K562 (cell line): ENCODE measurements around the gene RCSD1. TPM values are rescaled to one million over a fixed set of nuclear protein-coding genes. Genes with fewer than 3 reads are reported as not detected.

Experiments
- CCAR2 ChIP-seq: fragments of 200-400 bp; formaldehyde crosslinking; IDR thresholded peaks from 2 replicates; pipeline ENCODE4 v1.6.1; 2017; ENCODE audit warnings: mild to moderate bottlenecking, low read depth, low read length
- CHD2 ChIP-seq: IDR thresholded peaks from 2 replicates; pipeline ENCODE4 v1.6.1; 2011; ENCODE audit warnings: low read depth, low read length
- GABPB1 ChIP-seq: sonication (generic); formaldehyde crosslinking; IDR thresholded peaks from 2 replicates; pipeline ENCODE4 v1.8.0; 2022; ENCODE audit warnings: mild to moderate bottlenecking, missing genetic modification reagents
- HNRNPK ChIP-seq: fragments of 200-400 bp; formaldehyde crosslinking; IDR thresholded peaks from one replicate; pipeline ENCODE4 v1.6.1; 2018; ENCODE audit warnings: mild to moderate bottlenecking, low read depth, low read length; ENCODE audit not compliant: poor library complexity, severe bottlenecking
- HNRNPLL ChIP-seq: fragments of 200-400 bp; formaldehyde crosslinking; IDR thresholded peaks from 2 replicates; pipeline ENCODE4 v1.6.1; 2017; ENCODE audit warnings: low read length, low read depth, mild to moderate bottlenecking; ENCODE audit not compliant: poor library complexity, severe bottlenecking
- LARP7 ChIP-seq: fragments of 450-650 bp; IDR thresholded peaks from 2 replicates; pipeline ENCODE4 v1.6.1; 2016
- MEF2D ChIP-seq: conservative IDR thresholded peaks from 2 replicates; pipeline ENCODE4 v1.6.1; 2016; ENCODE audit warnings: low read depth, missing genetic modification characterization, missing compliant biosample characterization
- MTA1 ChIP-seq: fragments of 450-650 bp; IDR thresholded peaks from 2 replicates; pipeline ENCODE4 v1.6.1; 2017; ENCODE audit warnings: borderline replicate concordance
- NCOA2 ChIP-seq, 2 experiments: fragments of 450-650 bp; IDR thresholded peaks; 2 replicates each; pipeline ENCODE4 v1.6.1; 2018; ENCODE audit warnings: mild to moderate bottlenecking in 2 of 2, moderate library complexity in 1 of 2; ENCODE audit not compliant: partially characterized antibody in 2 of 2
- NONO ChIP-seq, 2 experiments: fragments of 200-400 bp in 1 of 2; fragments of 450-650 bp in 1 of 2; formaldehyde crosslinking in 1 of 2; IDR thresholded peaks; 2 replicates each; pipeline ENCODE4 v1.6.1; 2017; ENCODE audit warnings: low read depth in 2 of 2, mild to moderate bottlenecking in 2 of 2, moderate library complexity in 2 of 2, low read length in 1 of 2
- POLR2AphosphoS5 ChIP-seq: IDR thresholded peaks from 2 replicates; pipeline ENCODE4 v1.6.1; 2011; ENCODE audit warnings: mild to moderate bottlenecking, low read depth, low read length, moderate library complexity; ENCODE audit not compliant: control insufficient read depth, insufficient read depth
- RCOR1 ChIP-seq, 2 experiments: IDR thresholded peaks; 2 replicates each; pipeline ENCODE4 v1.6.1; 2012; ENCODE audit warnings: low read depth in 2 of 2, low read length in 2 of 2, borderline replicate concordance in 1 of 2, improper control_type of control experiment in 1 of 2
- RNF2 ChIP-seq: sonication (generic); IDR thresholded peaks from 2 replicates; pipeline ENCODE4 v1.6.1; 2016
- SRSF7 ChIP-seq: fragments of 200-400 bp; formaldehyde crosslinking; optimal IDR thresholded peaks from 2 replicates; pipeline ENCODE3; 2017; ENCODE audit warnings: mild to moderate bottlenecking, low read depth, low read length
- TOE1 ChIP-seq, 2 experiments: fragments of 450-650 bp in 1 of 2; sonication (generic) in 1 of 2; formaldehyde crosslinking in 1 of 2; IDR thresholded peaks; 2 replicates each; pipeline versions ENCODE4 v1.7.1 to v1.8.0; 2016 to 2022; ENCODE audit warnings: borderline replicate concordance in 2 of 2, mild to moderate bottlenecking in 2 of 2, antibody characterized with exemption in 1 of 2, inconsistent platforms in 1 of 2, low read depth in 1 of 2, missing genetic modification reagents in 1 of 2, moderate library complexity in 1 of 2
- XRCC4 ChIP-seq: IDR thresholded peaks from one replicate; pipeline ENCODE4 v1.6.1; 2011; ENCODE audit not compliant: insufficient read depth, insufficient read length; ENCODE audit errors: extremely low read depth
- ZNF12 ChIP-seq: sonication (generic); formaldehyde crosslinking; IDR thresholded peaks from 2 replicates; pipeline ENCODE4 v1.4.0; 2020; ENCODE audit warnings: mild to moderate bottlenecking, missing genetic modification reagents
- ZNF197 ChIP-seq: fragments of 200-800 bp; sonication (Bioruptor generic); IDR thresholded peaks from 2 replicates; pipeline ENCODE4 v1.6.1; 2016; ENCODE audit warnings: low read depth, missing genetic modification characterization, missing compliant biosample characterization
- ZNF232 ChIP-seq: sonication (generic); formaldehyde crosslinking; IDR thresholded peaks from 2 replicates; pipeline ENCODE4 v1.8.0; 2022; ENCODE audit warnings: mild to moderate bottlenecking, missing genetic modification reagents
- ZNF644 ChIP-seq: fragments of 200-800 bp; sonication (Bioruptor generic); IDR thresholded peaks from 2 replicates; pipeline ENCODE4 v1.6.1; 2016; ENCODE audit warnings: low read depth, missing genetic modification characterization, missing compliant biosample characterization
- ZNF668 ChIP-seq: fragments of 250-450 bp; sonication (Bioruptor Pico); IDR thresholded peaks from 2 replicates; pipeline ENCODE4 v1.8.0; 2022; ENCODE audit warnings: mild to moderate bottlenecking, inconsistent platforms
- ZNF79 ChIP-seq: fragments of 250-450 bp; sonication (Bioruptor Pico); IDR thresholded peaks from 2 replicates; pipeline ENCODE4 v1.4.0; 2020; ENCODE audit warnings: low read depth, mild to moderate bottlenecking, moderate library complexity
- polyA plus RNA-seq, 8 experiments: library from polyadenylated mRNA; depleted of rRNA in 4 of 8; stranded (reverse) in 5 of 8; unstranded in 3 of 8; fragments of >200 nt; fragmentation: Nextera tagmentation in 2 of 8; fragmentation: Illumina TruSeq in 1 of 8; extraction: Ambion mirVana in 2 of 8; extraction: Trizol in 1 of 8; gene quantifications; 2 replicates each; pipeline versions ENCODE4 v1.2.1 to v1.2.3, GENCODE V29; 2011 to 2014; ENCODE audit warnings: inconsistent platforms in 1 of 8, missing spikeins in 1 of 8
- total RNA-seq, 7 experiments: library from RNA; depleted of rRNA in 6 of 7; stranded (reverse); fragments of >200 nt in 6 of 7; fragmentation: Illumina TruSeq in 2 of 7; extraction: Trizol in 2 of 7; gene quantifications; 2 replicates each; pipeline versions ENCODE4 v1.2.1 to v1.2.3, GENCODE V29; 2011 to 2021; ENCODE audit warnings: low replicate concordance in 1 of 7
- TF ChIP-seq, protein P1 (sequence below): sonication (generic); formaldehyde crosslinking; IDR thresholded peaks from 2 replicates; pipeline ENCODE4 v1.8.1; 2023; ENCODE audit warnings: mild to moderate bottlenecking, missing genetic modification reagents
- TF ChIP-seq, protein P2 (sequence below): fragments of 450-650 bp; IDR thresholded peaks from 2 replicates; pipeline ENCODE4 v1.6.1; 2016; ENCODE audit warnings: borderline replicate concordance

The RCSD1 gene
- total and polyA plus RNA-seq, 9 of the 15 experiments (the other 6 are each of a cell fraction or from before 2014, with no cell fraction given): 7.8 to 69.8 (median 45.3) TPM

DNA sequence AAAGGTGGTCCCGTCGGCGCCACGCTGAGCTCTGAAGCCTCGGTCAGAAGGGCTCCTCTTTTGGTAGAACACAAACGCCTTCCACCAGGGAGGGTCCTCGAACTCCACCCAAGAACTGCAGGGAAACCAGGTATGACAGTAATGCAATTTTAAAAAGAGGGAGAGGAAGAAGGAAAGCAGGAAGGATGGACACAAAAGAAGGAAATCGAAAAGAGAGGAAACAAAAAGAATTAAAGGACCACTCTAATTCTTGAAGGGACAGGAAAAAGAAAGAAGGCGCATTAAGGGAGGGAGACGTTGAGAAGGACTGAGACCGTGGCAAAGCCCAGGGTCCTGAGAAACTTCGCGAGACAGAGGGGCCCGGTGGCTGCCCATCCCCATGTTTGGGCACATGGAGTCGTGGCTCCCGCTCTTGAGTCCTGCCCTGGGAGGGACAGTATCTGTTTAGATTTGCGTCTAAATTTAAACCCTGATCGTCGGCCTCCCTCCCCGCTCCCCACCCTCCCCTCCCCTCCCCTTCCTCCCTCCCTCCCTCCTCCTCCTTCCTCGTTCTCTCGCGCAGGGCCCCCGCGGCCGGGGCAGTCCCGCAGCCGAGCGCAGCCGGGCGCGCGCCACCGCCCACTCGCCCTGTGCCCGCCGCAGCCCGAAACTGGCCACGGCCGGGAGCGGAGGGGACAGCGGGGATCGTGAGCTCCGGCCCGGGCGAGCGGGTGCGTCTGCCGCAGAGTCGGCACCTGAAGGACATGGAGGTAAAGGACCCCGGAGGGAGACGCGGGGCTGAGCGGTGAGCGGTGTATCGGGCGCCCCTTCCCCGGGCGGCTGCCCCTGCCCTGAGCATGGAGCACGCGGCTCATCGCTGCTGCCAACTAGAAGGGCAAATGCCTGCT lies at the start of gene RCSD1 (continued):
- TF ChIP-seq HNRNPK (peak; percentile 78), ZNF644 (tag) (no peak), ZNF197 (CRISPR knock-in tag) (no peak), TOE1 (IDR thresholded peaks at IDR 0.05; ENCODE audit: borderline replicate concordance) (peak; percentile 41; the same call in 1 of the 2 replicates), TOE1 (CRISPR knock-in tag; IDR thresholded peaks at IDR 0.05; ENCODE audit: borderline replicate concordance, low read depth) (no peak), NCOA2 (IDR thresholded peaks at IDR 0.05; ENCODE audit: partially characterized antibody in 2 of 2) (no peak), POLR2AphosphoS5 (peak; percentile 50; the same call in 1 of the 2 replicates), CCAR2 (no peak), ZNF668 (CRISPR knock-in tag) (0 out of 2 replicates have a peak, but pooled peaks have one; percentile 15), RNF2 (peak; percentile 69; the same call in 1 of the 2 replicates), NONO (IDR thresholded peaks at IDR 0.05; ENCODE audit: low read depth in 2 of 2, low read length in 1 of 2) (peak; percentile 30 to 66; a peak in 3 of 4 replicates), XRCC4 (no peak), MEF2D (tag) (peak; percentile 84), MTA1 (peak; percentile 71), GABPB1 (0 out of 2 replicates have a peak, but pooled peaks have one; percentile 51), CHD2 (peak; percentile 58; the same call in 1 of the 2 replicates), LARP7 (peak; percentile 75), SRSF7 (no peak), HNRNPLL (no peak), RCOR1 (IDR thresholded peaks at IDR 0.05; ENCODE audit: borderline replicate concordance in 1 of 2, low read depth in 2 of 2, low read length in 2 of 2) (peak in 1 of 2 experiments; percentile 64; a peak in 2 of 4 replicates), ZNF12 (CRISPR knock-in tag) (no peak), ZNF79 (no peak), ZNF232 (CRISPR knock-in tag) (no peak)
- TF ChIP-seq, protein P1, sequence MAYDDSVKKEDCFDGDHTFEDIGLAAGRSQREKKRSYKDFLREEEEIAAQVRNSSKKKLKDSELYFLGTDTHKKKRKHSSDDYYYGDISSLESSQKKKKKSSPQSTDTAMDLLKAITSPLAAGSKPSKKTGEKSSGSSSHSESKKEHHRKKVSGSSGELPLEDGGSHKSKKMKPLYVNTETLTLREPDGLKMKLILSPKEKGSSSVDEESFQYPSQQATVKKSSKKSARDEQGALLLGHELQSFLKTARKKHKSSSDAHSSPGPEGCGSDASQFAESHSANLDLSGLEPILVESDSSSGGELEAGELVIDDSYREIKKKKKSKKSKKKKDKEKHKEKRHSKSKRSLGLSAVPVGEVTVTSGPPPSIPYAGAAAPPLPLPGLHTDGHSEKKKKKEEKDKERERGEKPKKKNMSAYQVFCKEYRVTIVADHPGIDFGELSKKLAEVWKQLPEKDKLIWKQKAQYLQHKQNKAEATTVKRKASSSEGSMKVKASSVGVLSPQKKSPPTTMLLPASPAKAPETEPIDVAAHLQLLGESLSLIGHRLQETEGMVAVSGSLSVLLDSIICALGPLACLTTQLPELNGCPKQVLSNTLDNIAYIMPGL (CRISPR knock-in tag): no peak
- TF ChIP-seq, protein P2, sequence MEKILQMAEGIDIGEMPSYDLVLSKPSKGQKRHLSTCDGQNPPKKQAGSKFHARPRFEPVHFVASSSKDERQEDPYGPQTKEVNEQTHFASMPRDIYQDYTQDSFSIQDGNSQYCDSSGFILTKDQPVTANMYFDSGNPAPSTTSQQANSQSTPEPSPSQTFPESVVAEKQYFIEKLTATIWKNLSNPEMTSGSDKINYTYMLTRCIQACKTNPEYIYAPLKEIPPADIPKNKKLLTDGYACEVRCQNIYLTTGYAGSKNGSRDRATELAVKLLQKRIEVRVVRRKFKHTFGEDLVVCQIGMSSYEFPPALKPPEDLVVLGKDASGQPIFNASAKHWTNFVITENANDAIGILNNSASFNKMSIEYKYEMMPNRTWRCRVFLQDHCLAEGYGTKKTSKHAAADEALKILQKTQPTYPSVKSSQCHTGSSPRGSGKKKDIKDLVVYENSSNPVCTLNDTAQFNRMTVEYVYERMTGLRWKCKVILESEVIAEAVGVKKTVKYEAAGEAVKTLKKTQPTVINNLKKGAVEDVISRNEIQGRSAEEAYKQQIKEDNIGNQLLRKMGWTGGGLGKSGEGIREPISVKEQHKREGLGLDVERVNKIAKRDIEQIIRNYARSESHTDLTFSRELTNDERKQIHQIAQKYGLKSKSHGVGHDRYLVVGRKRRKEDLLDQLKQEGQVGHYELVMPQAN: 0 out of 2 replicates have a peak, but pooled peaks have one; percentile 19
